Endodermal cell (in vitro differentiated cells): ENCODE results near the gene SLC1A6. TPM values are rescaled to one million over a fixed set of nuclear protein-coding genes. Genes with fewer than 3 reads are reported as not detected.

ENCODE experiments used
- DNase-seq: peaks from one replicate; pipeline ENCODE4 v3.0.0-alpha.2; 2017
- H3K27ac ChIP-seq: 2 replicates; pipeline ENCODE4 v1.5.1; 2013; ENCODE audit warnings: mild to moderate bottlenecking, low read depth, low read length, moderate library complexity
- H3K27me3 ChIP-seq: 2 replicates; pipeline ENCODE4 v1.6.1; 2013; ENCODE audit warnings: mild to moderate bottlenecking, low read length, moderate library complexity; ENCODE audit not compliant: insufficient read depth, control insufficient read depth, poor library complexity, severe bottlenecking
- H3K36me3 ChIP-seq: 2 replicates; pipeline ENCODE4 v1.7.0; 2013; ENCODE audit warnings: mild to moderate bottlenecking, low read length, moderate library complexity; ENCODE audit not compliant: control insufficient read depth, insufficient read depth
- H3K4me1 ChIP-seq: one replicate; pipeline ENCODE4 v1.7.0; 2013; ENCODE audit warnings: low read length; ENCODE audit not compliant: control insufficient read depth, insufficient read depth
- H3K4me3 ChIP-seq: 2 replicates; pipeline ENCODE4 v1.5.1; 2013; ENCODE audit warnings: mild to moderate bottlenecking, low read length, moderate library complexity
- H3K9ac ChIP-seq: 2 replicates; pipeline ENCODE4 v1.6.1; 2013; ENCODE audit warnings: mild to moderate bottlenecking, low read length, moderate library complexity; ENCODE audit not compliant: poor library complexity, severe bottlenecking; ENCODE audit errors: extremely low read depth
- H3K9me3 ChIP-seq: 2 replicates; pipeline ENCODE4 v1.6.1; 2013; ENCODE audit warnings: mild to moderate bottlenecking, low read length, moderate library complexity; ENCODE audit not compliant: control insufficient read depth
- H3K27ac Mint-ChIP-seq: 2 replicates; pipeline ENCODE4 v1.8.0; 2020; ENCODE audit warnings: mixed read lengths
- H3K27me3 Mint-ChIP-seq: 2 replicates; pipeline ENCODE4 v1.8.0; 2021; ENCODE audit warnings: mild to moderate bottlenecking, mixed read lengths; ENCODE audit not compliant: insufficient read depth
- H3K36me3 Mint-ChIP-seq: 2 replicates; pipeline ENCODE4 v1.8.0; 2020; ENCODE audit warnings: low read depth, mixed read lengths
- H3K4me1 Mint-ChIP-seq: 2 replicates; pipeline ENCODE4 v1.8.0; 2020; ENCODE audit warnings: mixed read lengths
- H3K4me3 Mint-ChIP-seq: 2 replicates; pipeline ENCODE4 v1.8.0; 2020; ENCODE audit warnings: mild to moderate bottlenecking, moderate library complexity, mixed read lengths
- H3K9me3 Mint-ChIP-seq: 2 replicates; pipeline ENCODE4 v1.8.0; 2020; ENCODE audit warnings: mild to moderate bottlenecking, mixed read lengths
- WGBS, 2 experiments: methylation state at CpG; one replicate each; pipeline versions ENCODE4 v1.1.5 to v1.1.7; 2013; ENCODE audit warnings: missing lambda C conversion rate in 2 of 2, mixed read lengths in 1 of 2; ENCODE audit not compliant: insufficient coverage in 1 of 2, insufficient read length in 1 of 2; 5-methylcytosine and 5-hydroxymethylcytosine counted together
- total RNA-seq, 2 donors: library from RNA; stranded (reverse); fragmentation: NEBNext Ultra II Directional in 1 of 2; extraction: Animal tissue kit (Norgen Biotek cat#: 25700) in 1 of 2; gene quantifications; 2 replicates in 1 of 2; 3 replicates in 1 of 2; pipeline ENCODE4 v1.2.1, GENCODE V29; 2021
- TF ChIP-seq, protein P1 (sequence below): fragments of 200-600 bp; sonication (generic); conservative IDR thresholded peaks from 2 replicates; pipeline ENCODE4 v1.5.0; 2021; ENCODE audit warnings: antibody characterized with exemption, mild to moderate bottlenecking

Gene SLC1A6
- total RNA-seq, 2 donors from 2014 or later: 0.86 to 3.1 TPM

DNA sequence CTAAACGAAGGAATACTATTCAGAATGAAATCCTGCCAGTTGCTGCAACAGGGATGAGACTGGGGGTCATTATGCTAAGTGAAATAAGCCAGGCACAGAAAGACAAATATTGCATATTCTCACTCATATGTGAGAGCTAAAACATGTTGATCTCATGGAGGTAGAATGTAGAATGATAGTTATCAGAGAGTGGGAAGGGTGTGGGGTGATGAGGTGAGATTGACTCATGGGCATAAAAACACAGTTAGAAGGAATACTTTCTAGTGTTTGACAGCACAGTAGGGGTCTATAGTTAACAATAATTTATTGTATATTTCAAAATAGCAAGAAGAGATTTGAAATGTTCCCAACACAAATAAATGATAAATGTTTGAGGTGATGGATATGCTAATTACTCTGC lies 46.2 kb downstream of the SLC1A6 start:
- TF ChIP-seq, protein P1, sequence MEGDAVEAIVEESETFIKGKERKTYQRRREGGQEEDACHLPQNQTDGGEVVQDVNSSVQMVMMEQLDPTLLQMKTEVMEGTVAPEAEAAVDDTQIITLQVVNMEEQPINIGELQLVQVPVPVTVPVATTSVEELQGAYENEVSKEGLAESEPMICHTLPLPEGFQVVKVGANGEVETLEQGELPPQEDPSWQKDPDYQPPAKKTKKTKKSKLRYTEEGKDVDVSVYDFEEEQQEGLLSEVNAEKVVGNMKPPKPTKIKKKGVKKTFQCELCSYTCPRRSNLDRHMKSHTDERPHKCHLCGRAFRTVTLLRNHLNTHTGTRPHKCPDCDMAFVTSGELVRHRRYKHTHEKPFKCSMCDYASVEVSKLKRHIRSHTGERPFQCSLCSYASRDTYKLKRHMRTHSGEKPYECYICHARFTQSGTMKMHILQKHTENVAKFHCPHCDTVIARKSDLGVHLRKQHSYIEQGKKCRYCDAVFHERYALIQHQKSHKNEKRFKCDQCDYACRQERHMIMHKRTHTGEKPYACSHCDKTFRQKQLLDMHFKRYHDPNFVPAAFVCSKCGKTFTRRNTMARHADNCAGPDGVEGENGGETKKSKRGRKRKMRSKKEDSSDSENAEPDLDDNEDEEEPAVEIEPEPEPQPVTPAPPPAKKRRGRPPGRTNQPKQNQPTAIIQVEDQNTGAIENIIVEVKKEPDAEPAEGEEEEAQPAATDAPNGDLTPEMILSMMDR: no peak
- Histone ChIP-seq H3K9me3 (peaks cover 38% of the 10 kb centered on the region), H3K4me1 (no peaks in the 10 kb centered on the region), H3K27ac (no peak overlapping the region), H3K36me3 (no peaks in the 10 kb centered on the region), H3K9ac (no peak overlapping the region), H3K27me3 (no peaks in the 10 kb centered on the region), H3K4me3 (no peak overlapping the region)
- peaks cover 73% of the 10 kb centered on the region for H3K9me3 Mint-ChIP-seq
- WGBS, 2 experiments: 9 to 24% methylated on average over 1 of the region's 1 CpG
- no peaks in the 10 kb centered on the region for H3K4me1 Mint-ChIP-seq
- no peaks in the 10 kb centered on the region for H3K36me3 Mint-ChIP-seq
- no peak for DNase-seq
- no peaks in the 10 kb centered on the region for H3K27me3 Mint-ChIP-seq
- H3K4me3 Mint-ChIP-seq: no peak overlapping the region
- no peak overlapping the region for H3K27ac Mint-ChIP-seq

DNA sequence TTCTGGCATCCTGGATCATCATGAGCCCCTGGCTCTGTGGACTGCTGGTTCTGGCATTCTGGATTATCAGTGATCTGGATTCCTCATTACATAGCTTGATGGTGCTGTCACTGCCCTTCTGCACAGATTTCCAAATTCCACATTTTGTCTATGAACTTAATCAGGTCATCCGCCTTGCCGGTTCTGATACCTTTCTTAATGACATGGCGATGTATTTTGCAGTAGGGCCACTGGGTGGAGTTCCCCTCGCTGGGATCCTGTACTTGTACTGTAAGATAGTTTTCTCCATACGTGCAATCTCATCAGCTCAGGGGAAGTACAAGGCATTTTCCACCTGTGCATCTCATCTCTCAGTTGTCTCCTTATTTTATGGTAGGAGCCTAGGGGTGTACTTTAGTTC lies 62.8 kb downstream of the SLC1A6 start:
- no peak for DNase-seq
- H3K9me3 Mint-ChIP-seq: peaks cover 87% of the 10 kb centered on the region

DNA sequence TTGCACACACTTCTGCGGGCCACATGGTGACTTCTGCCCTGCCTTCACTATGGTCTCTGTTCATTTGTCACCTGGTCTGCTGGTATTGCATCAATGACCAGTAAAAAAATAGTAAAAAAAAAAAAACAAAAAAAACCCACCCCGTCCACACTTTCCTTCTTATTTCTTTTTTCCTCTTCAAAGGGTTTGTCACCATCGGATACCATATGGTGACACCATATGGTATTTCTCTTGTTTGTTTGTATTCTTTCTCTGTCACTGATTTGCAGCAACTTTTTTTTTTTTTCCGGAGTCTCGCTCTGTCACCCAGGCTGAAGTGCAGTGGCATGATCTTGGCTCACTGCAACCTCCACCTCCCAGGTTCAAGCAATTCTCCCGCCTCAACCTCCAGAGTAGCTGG lies 64.5 kb downstream of the SLC1A6 start:
- Mint-ChIP-seq H3K9me3 (peaks cover 90% of the 10 kb centered on the region), H3K4me1 (no peaks in the 10 kb centered on the region), H3K27ac (no peak overlapping the region), H3K27me3 (no peaks in the 10 kb centered on the region), H3K36me3 (no peaks in the 10 kb centered on the region), H3K4me3 (no peak overlapping the region)
- no peaks in the 10 kb centered on the region for H3K36me3 ChIP-seq
- WGBS, 2 experiments: 73 to 87% methylated on average over 3 to 5 of the region's 6 CpGs
- H3K27ac ChIP-seq: no peak overlapping the region
- H3K27me3 ChIP-seq: no peaks in the 10 kb centered on the region
- no peaks in the 10 kb centered on the region for H3K4me1 ChIP-seq
- no peak overlapping the region for H3K4me3 ChIP-seq
- peaks cover 59% of the 10 kb centered on the region for H3K9me3 ChIP-seq
- TF ChIP-seq, protein P1: no peak
- H3K9ac ChIP-seq: no peak overlapping the region
- no peak for DNase-seq

More for the DNA sequence above, 62.8 kb downstream of the SLC1A6 start:
- Mint-ChIP-seq H3K36me3 (peaks cover 2% of the 10 kb centered on the region), H3K27ac (no peak overlapping the region), H3K4me3 (no peak overlapping the region), H3K4me1 (no peaks in the 10 kb centered on the region), H3K27me3 (no peaks in the 10 kb centered on the region)
- H3K27ac ChIP-seq: no peak overlapping the region
- H3K4me1 ChIP-seq: no peaks in the 10 kb centered on the region
- WGBS, 2 experiments: 64 to 66% methylated on average over 4 to 5 of the region's 5 CpGs
- peaks cover 57% of the 10 kb centered on the region for H3K9me3 ChIP-seq
- H3K4me3 ChIP-seq: no peak overlapping the region
- no peaks in the 10 kb centered on the region for H3K36me3 ChIP-seq
- H3K27me3 ChIP-seq: no peaks in the 10 kb centered on the region
- H3K9ac ChIP-seq: no peak overlapping the region
- TF ChIP-seq, protein P1: no peak
